GM23338 (cell line): ENCODE results near the gene JMJD1C. TPM values are rescaled to one million over a fixed set of nuclear protein-coding genes. Genes with fewer than 3 reads are reported as not detected.

Experiments used
- ATAC-seq: fragments of 200-7000 bp; cut with Tn5 transposase; 3 replicates; pipeline ENCODE4 v1.9.1; 2020
- DNase-seq: peaks from one replicate; pipeline ENCODE4 v3.0.0-alpha.2; 2015; ENCODE audit warnings: low spot score
- H2AFZ ChIP-seq: fragments of 200-600 bp; sonication (generic); 2 replicates; pipeline ENCODE4 v1.8.0; 2016; ENCODE audit warnings: antibody characterized with exemption, mild to moderate bottlenecking, moderate library complexity
- H3F3A ChIP-seq: fragments of 200-600 bp; sonication (generic); replicated peaks from 2 replicates; pipeline ENCODE4 v1.8.0; 2017; ENCODE audit warnings: antibody characterized with exemption, mixed run types, low read depth
- H3K27ac ChIP-seq: fragments of 200-600 bp; sonication (generic); 2 replicates; pipeline ENCODE4 v1.6.1; 2016; ENCODE audit warnings: low read depth
- H3K27me3 ChIP-seq: fragments of 200-600 bp; sonication (generic); 2 replicates; pipeline ENCODE4 v1.8.0; 2016; ENCODE audit warnings: mild to moderate bottlenecking, mixed run types, moderate library complexity; ENCODE audit not compliant: insufficient read depth
- H3K36me3 ChIP-seq: fragments of 200-600 bp; sonication (generic); 2 replicates; pipeline ENCODE4 v1.8.0; 2016; ENCODE audit warnings: mild to moderate bottlenecking; ENCODE audit not compliant: insufficient read depth
- H3K4me1 ChIP-seq: fragments of 200-600 bp; sonication (generic); 2 replicates; pipeline ENCODE4 v1.8.0; 2016; ENCODE audit warnings: mild to moderate bottlenecking, moderate library complexity; ENCODE audit not compliant: insufficient read depth
- H3K4me2 ChIP-seq: fragments of 200-600 bp; sonication (generic); 2 replicates; pipeline ENCODE4 v1.7.1; 2017; ENCODE audit warnings: mixed run types
- H3K4me3 ChIP-seq: fragments of 200-600 bp; sonication (generic); 2 replicates; pipeline ENCODE4 v1.6.1; 2016; ENCODE audit warnings: mixed run types
- H3K79me2 ChIP-seq: fragments of 200-600 bp; sonication (generic); replicated peaks from 2 replicates; pipeline ENCODE4 v1.8.0; 2017; ENCODE audit warnings: mild to moderate bottlenecking; ENCODE audit not compliant: insufficient read depth
- H3K9me2 ChIP-seq: fragments of 200-600 bp; sonication (generic); 2 replicates; pipeline ENCODE4 v1.8.0; 2017; ENCODE audit not compliant: insufficient read depth
- H4K20me1 ChIP-seq: fragments of 200-600 bp; sonication (generic); replicated peaks from 2 replicates; pipeline ENCODE4 v1.8.0; 2017; ENCODE audit warnings: mild to moderate bottlenecking; ENCODE audit not compliant: insufficient read depth
- H3K27ac Mint-ChIP-seq: 2 replicates; pipeline ENCODE4 v1.8.0; 2020; ENCODE audit warnings: inconsistent platforms, mild to moderate bottlenecking, moderate library complexity, mixed read lengths
- H3K27me3 Mint-ChIP-seq: 3 replicates; pipeline ENCODE4 v1.8.0; 2022; ENCODE audit warnings: low read depth, mild to moderate bottlenecking, moderate library complexity, mixed read lengths, inconsistent platforms; ENCODE audit not compliant: insufficient read depth, poor library complexity
- H3K36me3 Mint-ChIP-seq: 3 replicates; pipeline ENCODE4 v1.8.0; 2021; ENCODE audit warnings: low read depth, mild to moderate bottlenecking, inconsistent platforms, moderate library complexity, mixed read lengths
- H3K4me1 Mint-ChIP-seq: 3 replicates; pipeline ENCODE4 v1.8.0; 2020; ENCODE audit warnings: mild to moderate bottlenecking, inconsistent platforms, mixed read lengths
- H3K4me3 Mint-ChIP-seq: 3 replicates; pipeline ENCODE4 v1.8.0; 2021; ENCODE audit warnings: moderate library complexity, mild to moderate bottlenecking, inconsistent platforms, mixed read lengths
- H3K9me3 Mint-ChIP-seq: 3 replicates; pipeline ENCODE4 v1.8.0; 2020; ENCODE audit warnings: moderate library complexity, mild to moderate bottlenecking, inconsistent platforms, mixed read lengths
- CREB1 ChIP-seq: fragments of 250-450 bp; sonication (Bioruptor Pico); IDR thresholded peaks from 2 replicates; pipeline ENCODE4 v1.5.0; 2020; ENCODE audit warnings: low read depth, mild to moderate bottlenecking, moderate library complexity
- CTCF ChIP-seq, 2 experiments: fragments of 200-600 bp in 1 of 2; sonication (generic) in 1 of 2; conservative IDR thresholded peaks; 2 replicates each; pipeline versions ENCODE4 v1.5.1 to v1.6.1; 2016 to 2017; ENCODE audit warnings: antibody characterized with exemption in 2 of 2, low read depth in 2 of 2, mild to moderate bottlenecking in 2 of 2, moderate library complexity in 1 of 2
- EZH2 ChIP-seq: fragments of 200-600 bp; sonication (generic); IDR thresholded peaks from one replicate; pipeline ENCODE4 v1.8.0; 2017; ENCODE audit warnings: antibody characterized with exemption, mild to moderate bottlenecking, low read depth; ENCODE audit not compliant: unreplicated experiment
- JUNB ChIP-seq: IDR thresholded peaks from one replicate; pipeline ENCODE4 v1.6.1; 2016; ENCODE audit warnings: antibody characterized with exemption; ENCODE audit not compliant: unreplicated experiment
- NANOG ChIP-seq: IDR thresholded peaks from 2 replicates; pipeline ENCODE4 v1.6.1; 2016; ENCODE audit warnings: antibody characterized with exemption, borderline replicate concordance
- REST ChIP-seq: IDR thresholded peaks from one replicate; pipeline ENCODE4 v1.6.1; 2018; ENCODE audit warnings: antibody characterized with exemption; ENCODE audit not compliant: unreplicated experiment
- STAT1 ChIP-seq: IDR thresholded peaks from one replicate; pipeline ENCODE4 v1.6.1; 2016; ENCODE audit warnings: antibody characterized with exemption; ENCODE audit not compliant: unreplicated experiment
- ZNF114 ChIP-seq: fragments of 250-450 bp; sonication (Bioruptor Pico); IDR thresholded peaks from 2 replicates; pipeline ENCODE4 v1.5.0; 2020; ENCODE audit warnings: mild to moderate bottlenecking, moderate library complexity
- ZNF462 ChIP-seq: fragments of 250-450 bp; sonication (Bioruptor Pico); IDR thresholded peaks from 2 replicates; pipeline ENCODE4 v1.5.0; 2020; ENCODE audit warnings: mild to moderate bottlenecking, moderate library complexity
- polyA plus RNA-seq: library from polyadenylated mRNA; unstranded; fragments of >200 nt; fragmentation: Nextera tagmentation; extraction: Ambion mirVana; gene quantifications from 2 replicates; pipeline ENCODE4 v1.2.1, GENCODE V29; 2016
- total RNA-seq: library from RNA; depleted of rRNA; stranded (reverse); fragments of >200 nt; shearing (Covaris generic); gene quantifications from 2 replicates; pipeline ENCODE4 v1.2.3, GENCODE V29; 2014

The JMJD1C gene
- total and polyA plus RNA-seq, 2 experiments from 2014 or later, result 333 to 435 TPM

GRCh38 chr10:63286754-63287264, 179.0 kb downstream of the JMJD1C start (continued):
- TF ChIP-seq REST (no peak), JUNB (no peak)

- Histone ChIP-seq H4K20me1 (no peaks in the 10 kb centered on the region), H3K4me1 (peaks cover 15% of the 10 kb centered on the region), H3K4me2 (no peak overlapping the region), H3K27me3 (no peaks in the 10 kb centered on the region), H3F3A (no peaks in the 10 kb centered on the region), H2AFZ (no peak overlapping the region), H3K4me3 (no peak overlapping the region), H3K9me2 (no peaks in the 10 kb centered on the region), H3K79me2 (peaks cover 80% of the 10 kb centered on the region), H3K27ac (peak overlapping the region; percentile 6; the same call in 1 of the 2 replicates), H3K36me3 (no peaks in the 10 kb centered on the region)
- ATAC-seq (no peak), DNase-seq (no peak)
- no peaks in the 10 kb centered on the region for H3K27me3 Mint-ChIP-seq
- no peaks in the 10 kb centered on the region for H3K9me3 Mint-ChIP-seq
- peaks cover 9% of the 10 kb centered on the region for H3K4me1 Mint-ChIP-seq
- H3K36me3 Mint-ChIP-seq, result no peaks in the 10 kb centered on the region
- H3K27ac Mint-ChIP-seq, result no peak overlapping the region
- H3K4me3 Mint-ChIP-seq, result no peak overlapping the region
- TF ChIP-seq ZNF462 (no peak), REST (no peak), ZNF114 (CRISPR knock-in tag) (no peak), CTCF (conservative IDR thresholded peaks at IDR 0.05; ENCODE audit: low read depth in 2 of 2) (no peak), CREB1 (CRISPR knock-in tag) (no peak), EZH2 (no peak), JUNB (no peak), NANOG (no peak), STAT1 (no peak)
Measured at GRCh38 chr10:63286340-63286739, 179.4 kb downstream of the JMJD1C start.
